ENCODE results near the gene TEX2.

The TEX2 gene

GRCh38 chr17:64264891-64265290 lies 1.8 kb upstream of the TEX2 start:
- DNase-seq (ENCODE audit: low read depth in 2 of 2): no peak

DNA sequence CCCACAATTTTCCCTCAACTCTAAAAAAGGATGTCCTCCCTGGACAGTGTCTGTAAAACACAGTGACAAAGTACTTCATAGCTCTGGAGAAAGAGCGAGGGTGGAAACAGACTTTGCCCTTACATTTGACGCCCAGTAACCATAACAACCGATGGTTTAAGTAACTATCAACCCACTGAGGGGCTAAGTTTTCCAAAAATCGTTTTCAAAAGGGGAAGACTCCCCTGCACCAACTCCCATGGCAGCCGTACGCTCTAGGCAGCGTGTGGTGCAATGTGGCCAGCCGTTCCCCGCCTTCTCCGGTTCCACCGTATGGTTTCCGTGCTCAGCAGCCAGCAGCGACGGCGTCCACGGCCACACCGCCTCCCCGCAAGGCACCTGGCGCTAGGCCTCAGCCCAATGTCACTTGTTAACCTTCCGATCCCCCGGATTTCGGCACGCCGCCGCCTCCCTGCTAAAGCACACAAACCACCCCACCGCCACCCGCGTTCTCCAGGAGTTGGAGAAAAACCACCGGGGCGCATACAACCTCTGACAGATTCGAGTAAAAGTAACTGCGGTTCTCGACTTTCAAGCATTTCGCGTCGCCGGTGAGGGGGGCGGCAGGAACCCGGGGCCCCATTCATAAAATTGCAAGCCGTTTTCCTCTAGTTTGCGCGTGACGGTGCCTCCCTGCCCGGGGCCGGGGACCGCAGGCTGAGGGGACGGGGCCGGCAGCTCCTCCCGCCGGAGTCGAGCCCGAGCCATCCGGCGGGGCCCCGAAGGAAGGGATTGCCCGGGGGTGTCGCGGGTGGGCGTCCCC lies 661 bp downstream of the TEX2 start:
- DNase-seq (ENCODE audit: low read depth in 2 of 2): peak; percentile 38 to 41

- no peak for DNase-seq (ENCODE audit: low read depth in 2 of 2)
These were observed 1.5 kb downstream of the TEX2 start for GRCh38 chr17:64261417-64262145.

GRCh38 chr17:64260886-64261285 lies 2.2 kb downstream of the TEX2 start:
- no peak for DNase-seq (ENCODE audit: low read depth in 2 of 2)

DNA sequence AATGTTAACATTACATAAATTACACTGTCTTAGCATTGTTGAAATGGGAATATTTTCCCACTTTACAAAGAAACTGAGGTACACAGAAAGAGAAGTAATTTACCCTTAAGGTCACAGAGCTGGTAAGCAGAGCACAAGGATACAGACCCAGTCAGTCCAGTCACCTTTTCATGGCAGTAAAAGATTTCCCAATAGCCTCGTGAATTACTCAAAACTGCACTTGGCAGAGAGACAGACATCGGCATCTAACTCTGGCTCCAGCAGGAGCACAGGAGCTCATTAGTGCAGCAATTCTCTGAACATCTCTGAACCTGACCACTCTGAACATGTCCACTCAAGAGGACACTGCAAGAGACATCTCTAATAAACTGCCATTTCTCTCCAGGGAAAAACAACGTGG lies 3.1 kb downstream of the TEX2 start:
- DNase-seq (ENCODE audit: low read depth in 2 of 2): no peak

- no peak for DNase-seq (ENCODE audit: low read depth in 2 of 2)
These were observed 3.6 kb downstream of the TEX2 start for GRCh38 chr17:64259426-64259825.

DNA sequence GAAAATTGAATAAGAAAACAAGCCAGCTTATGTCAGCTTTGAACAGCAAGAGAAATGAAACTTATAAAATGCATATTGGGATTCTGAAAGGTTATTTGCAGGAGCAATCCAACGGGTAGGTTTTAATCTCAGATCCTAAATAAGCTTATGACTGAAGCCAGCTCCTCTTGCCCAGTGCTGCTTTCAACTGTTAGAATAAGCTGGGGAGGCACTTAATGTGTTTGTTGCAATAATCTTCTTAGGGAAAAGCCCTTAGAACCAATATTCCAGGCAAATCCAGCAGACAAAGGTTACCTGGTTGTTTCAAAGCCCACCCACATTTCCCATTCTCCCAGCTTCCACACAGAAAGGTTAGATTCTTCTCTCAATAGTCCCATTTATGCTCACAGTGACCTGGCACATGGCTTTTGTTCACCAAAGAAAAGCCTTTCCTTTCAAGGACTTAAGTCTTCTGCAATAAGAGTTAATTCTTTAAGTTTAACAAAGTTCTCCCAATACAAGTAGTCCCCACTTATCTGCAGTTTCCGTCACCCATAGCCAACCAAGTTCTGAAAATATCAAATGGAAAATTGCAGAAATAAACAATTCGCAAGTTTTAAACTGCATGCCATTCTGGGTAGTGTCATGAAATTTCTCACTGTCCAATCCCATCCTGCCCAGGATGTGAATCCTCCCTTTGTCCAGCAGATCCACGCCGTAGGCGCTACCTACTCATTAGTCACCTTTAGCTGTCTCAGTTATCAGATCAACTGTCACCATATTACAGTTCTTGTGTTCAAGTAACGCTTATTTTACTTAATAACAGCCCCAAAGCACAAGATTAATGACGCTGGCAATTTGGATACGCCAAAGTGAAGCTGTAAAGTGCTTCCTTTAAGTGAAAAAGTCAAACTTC lies 5.9 kb downstream of the TEX2 start:
- DNase-seq (ENCODE audit: low read depth in 2 of 2): no peak

- DNase-seq (ENCODE audit: low read depth in 2 of 2): no peak
These were observed 7.3 kb downstream of the TEX2 start for GRCh38 chr17:64255764-64256163.

- DNase-seq (ENCODE audit: low read depth in 2 of 2): no peak
These were observed 8.3 kb downstream of the TEX2 start for GRCh38 chr17:64254755-64255154.

- no peak for DNase-seq (ENCODE audit: low read depth in 2 of 2)
These were observed 9.6 kb downstream of the TEX2 start for GRCh38 chr17:64253470-64253869.

DNA sequence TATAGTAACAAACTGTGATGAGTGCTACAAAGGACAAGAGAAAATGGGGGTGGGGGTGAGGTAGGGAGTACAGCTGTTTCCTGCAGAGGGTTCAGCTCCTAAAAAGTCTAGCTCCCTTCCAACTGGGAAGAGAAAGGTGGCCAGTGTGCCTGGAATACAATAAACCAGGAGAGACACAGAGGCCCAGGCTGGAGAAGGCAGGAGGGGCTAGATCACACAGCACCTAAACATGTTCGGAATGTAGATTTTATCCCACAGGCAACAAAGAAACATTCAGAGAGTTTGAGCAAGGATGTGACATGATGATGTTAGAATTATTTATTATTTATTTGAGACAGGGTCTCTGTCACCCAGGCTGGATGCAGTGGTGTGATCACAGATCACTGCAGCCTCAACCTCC lies 10.2 kb downstream of the TEX2 start:
- DNase-seq (ENCODE audit: low read depth in 2 of 2): no peak

- no peak for DNase-seq (ENCODE audit: low read depth in 2 of 2)
These were observed 12.7 kb downstream of the TEX2 start for GRCh38 chr17:64250233-64250835.

- DNase-seq (ENCODE audit: low read depth in 2 of 2): no peak
These were observed 15.2 kb downstream of the TEX2 start for GRCh38 chr17:64247836-64248235.

DNA sequence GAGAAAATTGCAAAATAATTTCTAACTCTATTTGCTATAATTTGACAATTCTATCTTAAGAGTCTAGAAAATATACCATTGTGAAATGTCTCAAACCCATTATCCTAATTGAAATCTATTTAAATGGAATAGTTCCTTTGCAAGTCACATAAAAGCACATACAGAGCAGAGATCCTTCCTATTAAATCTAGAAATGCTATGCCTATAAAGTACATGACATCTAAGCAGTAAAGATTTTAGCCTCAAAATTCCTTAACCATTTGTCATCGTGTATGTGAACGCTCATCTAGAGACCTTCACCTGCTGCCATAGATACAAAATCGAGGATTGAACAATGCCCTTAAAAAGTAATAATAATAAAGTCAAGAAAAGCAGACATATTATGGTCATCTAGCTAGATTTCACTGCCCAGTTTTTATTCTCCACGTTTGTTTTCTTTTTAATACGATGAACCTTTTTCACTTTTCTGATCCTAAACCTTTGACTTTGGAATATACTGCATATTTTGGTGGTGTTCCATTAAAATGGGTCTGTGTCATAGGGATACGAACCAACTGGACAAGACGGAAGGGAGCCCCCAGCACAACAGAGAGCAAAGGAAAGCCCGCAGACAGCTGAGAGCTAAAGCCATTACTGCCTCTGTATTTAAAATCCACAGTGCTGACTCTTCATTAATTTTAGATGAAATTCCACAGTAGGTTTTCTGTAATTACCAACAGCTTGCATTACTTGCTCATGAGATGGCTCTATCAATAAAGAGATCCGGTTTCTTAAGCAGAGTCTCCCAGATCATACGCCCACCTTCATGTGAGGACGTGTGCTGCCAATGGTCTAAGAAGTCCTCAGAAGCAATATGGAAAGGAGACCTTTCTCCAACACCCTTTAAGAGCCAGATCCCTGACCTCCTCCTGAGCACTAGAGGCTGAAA lies 17.6 kb downstream of the TEX2 start:
- DNase-seq (ENCODE audit: low read depth in 2 of 2): no peak

DNA sequence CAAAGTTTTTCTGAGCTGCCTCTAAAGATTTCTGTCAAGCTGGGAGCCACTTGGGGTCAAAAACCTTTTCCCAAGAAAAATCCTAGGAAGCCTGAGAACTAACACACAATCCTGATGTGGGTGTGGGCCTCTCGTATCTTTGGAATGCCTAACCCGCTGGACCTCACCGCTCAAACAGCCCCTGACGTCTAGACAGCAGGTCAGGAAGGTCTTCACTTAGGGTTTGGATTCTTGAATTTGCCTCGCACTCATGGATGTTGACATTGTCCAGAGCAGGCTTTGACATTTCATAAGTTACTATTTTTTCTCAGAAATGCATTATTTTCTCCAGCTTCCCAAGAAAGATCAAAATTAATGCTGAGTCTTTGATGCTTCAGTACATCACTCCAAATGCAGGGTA lies 18.9 kb downstream of the TEX2 start:
- no peak for DNase-seq (ENCODE audit: low read depth in 2 of 2)

- DNase-seq (ENCODE audit: low read depth in 2 of 2): no peak
These were observed 19.7 kb downstream of the TEX2 start for GRCh38 chr17:64243340-64243739.

DNA sequence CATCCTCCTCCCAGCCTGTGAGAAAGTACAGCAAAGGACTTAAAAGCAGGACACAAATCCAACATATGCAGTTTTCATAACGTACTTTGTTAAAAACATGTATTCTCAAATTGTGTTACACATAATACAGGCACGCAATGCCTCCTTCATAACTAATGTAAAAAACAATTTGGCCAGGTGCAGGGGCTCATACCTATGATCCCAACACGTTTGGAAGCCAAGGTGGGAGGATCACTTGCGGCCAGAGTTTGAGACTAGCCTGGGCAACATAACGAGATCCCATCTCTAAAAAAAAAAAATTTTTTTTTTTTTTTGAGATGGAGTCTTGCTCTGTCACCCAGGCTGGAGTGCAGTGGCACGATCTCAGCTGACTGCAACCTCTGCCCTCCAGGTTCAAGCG lies 20.4 kb downstream of the TEX2 start:
- DNase-seq (ENCODE audit: low read depth in 2 of 2): no peak

DNA sequence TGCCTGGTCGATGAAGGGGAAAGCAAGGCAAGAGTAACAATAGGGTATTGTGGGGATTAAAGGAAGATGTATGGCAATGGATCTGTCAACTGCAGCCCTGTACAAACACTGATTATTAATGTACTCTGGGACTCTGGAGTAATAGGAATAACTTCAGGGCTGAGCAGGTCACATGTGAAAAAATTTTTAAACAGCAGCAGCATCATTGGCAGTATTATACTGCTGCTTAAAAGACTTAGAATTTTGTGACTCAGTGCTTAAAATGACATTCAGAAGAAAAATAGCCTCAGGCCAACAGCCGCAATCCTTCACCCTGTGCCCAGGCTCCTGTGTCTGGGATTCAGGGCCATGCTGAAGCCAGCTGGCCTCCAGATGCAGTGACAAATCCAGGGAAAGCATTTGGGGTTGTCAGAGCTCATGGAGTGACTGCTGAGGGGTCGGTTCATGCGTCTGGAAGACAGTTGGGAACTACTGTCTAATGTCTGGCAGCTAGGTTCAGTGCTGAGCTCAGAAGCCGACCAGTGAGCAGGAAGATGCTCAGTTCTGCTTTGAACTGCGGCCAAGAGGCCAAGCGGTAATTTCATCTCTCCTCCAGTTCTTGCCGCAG lies 22.2 kb downstream of the TEX2 start:
- DNase-seq (ENCODE audit: low read depth in 2 of 2): no peak

GRCh38 chr17:64240261-64240740 lies 22.8 kb downstream of the TEX2 start:
- no peak for DNase-seq (ENCODE audit: low read depth in 2 of 2)

DNA sequence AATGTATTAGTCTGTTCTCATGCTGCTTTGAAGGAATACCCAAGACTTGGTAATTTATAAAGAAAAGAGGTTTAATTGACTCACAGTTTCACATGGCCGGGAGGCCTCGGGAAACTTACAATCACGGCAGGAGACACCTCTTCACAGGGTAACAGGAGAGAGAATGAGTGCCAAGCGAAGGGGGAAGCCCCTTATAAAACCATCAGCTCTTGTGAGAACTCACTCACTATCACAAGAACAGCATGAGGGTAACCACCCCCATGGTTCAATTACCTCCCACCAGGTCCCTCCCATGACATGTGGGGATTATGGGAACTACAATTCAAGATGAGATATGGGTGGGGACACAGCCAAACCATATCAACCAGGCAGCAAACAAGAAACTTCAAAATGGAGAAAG lies 24.6 kb downstream of the TEX2 start:
- DNase-seq (ENCODE audit: low read depth in 2 of 2): peak in 1 of 2 donors; percentile 38
